H1 (cell line): ENCODE results near the gene PAXIP1. TPM values are rescaled to one million over a fixed set of nuclear protein-coding genes. Genes with fewer than 3 reads are reported as not detected.

Experiments
- EP300 ChIP-seq, 2 experiments: IDR thresholded peaks; 1 replicate in 1 of 2; 2 replicates in 1 of 2; pipeline ENCODE4 v1.6.1; 2011 to 2012; ENCODE audit warnings: low read depth in 2 of 2, low read length in 2 of 2, mild to moderate bottlenecking in 2 of 2, borderline replicate concordance in 1 of 2, inconsistent platforms in 1 of 2, moderate library complexity in 1 of 2
- polyA plus RNA-seq, 7 experiments: library from polyadenylated mRNA; depleted of rRNA in 3 of 7; stranded (reverse) in 5 of 7; unstranded in 2 of 7; fragments of >200 nt in 5 of 7; fragments of 200-250 nt in 2 of 7; gene quantifications; 1 replicate in 5 of 7; 2 replicates in 1 of 7; 4 replicates in 1 of 7; pipeline versions ENCODE4 v1.2.1 to v1.2.3, GENCODE V29; 2011 to 2013; ENCODE audit warnings: missing spikeins in 2 of 7, mixed read lengths in 2 of 7
- total RNA-seq: library from RNA; stranded (reverse); fragmentation: NEBNext Ultra II Directional; extraction: Animal tissue kit (Norgen Biotek cat#: 25700); gene quantifications from 2 replicates; pipeline ENCODE4 v1.2.1, GENCODE V29; 2021

The PAXIP1 gene
- total and polyA plus RNA-seq, 2 of the 8 experiments (the other 6 are each of a cell fraction or from before 2014, with no cell fraction given), result 32.4 to 32.8 TPM

- no peak for TF ChIP-seq EP300 (IDR thresholded peaks at IDR 0.05; ENCODE audit: borderline replicate concordance in 1 of 2, low read depth in 2 of 2, low read length in 2 of 2)
Observed at GRCh38 chr7:154905615-154906014, 97.3 kb downstream of the PAXIP1 start (continued).
